Subcutaneous abdominal adipose tissue (tissue), 5 donors: ENCODE results near the gene BUD13.

ENCODE experiments used
- H3K27ac ChIP-seq: one replicate; pipeline ENCODE4 v1.7.0; 2013; ENCODE audit warnings: low read depth, mild to moderate bottlenecking, inconsistent platforms, low read length, moderate library complexity
- H3K27me3 ChIP-seq, 5 donors: one replicate each; pipeline ENCODE4 v1.7.0; 2013; ENCODE audit warnings: low read length in 5 of 5, inconsistent platforms in 1 of 5; ENCODE audit not compliant: control insufficient read depth in 5 of 5, insufficient read depth in 4 of 5
- H3K36me3 ChIP-seq, 5 donors: one replicate each; pipeline ENCODE4 v1.7.0; 2013; ENCODE audit warnings: low read length in 5 of 5; ENCODE audit not compliant: control insufficient read depth in 5 of 5, insufficient read depth in 5 of 5
- H3K4me1 ChIP-seq, 5 donors: one replicate each; pipeline ENCODE4 v1.7.0; 2013; ENCODE audit warnings: low read length in 5 of 5, mild to moderate bottlenecking in 3 of 5, moderate library complexity in 1 of 5; ENCODE audit not compliant: control insufficient read depth in 5 of 5, insufficient read depth in 5 of 5
- H3K4me3 ChIP-seq, 5 donors: one replicate each; pipeline ENCODE4 v1.7.0; 2013; ENCODE audit warnings: low read length in 5 of 5, low read depth in 1 of 5
- H3K9ac ChIP-seq, 5 donors: one replicate each; pipeline ENCODE4 v1.7.0; 2013; ENCODE audit warnings: low read length in 5 of 5, mild to moderate bottlenecking in 4 of 5, moderate library complexity in 3 of 5
- H3K9me3 ChIP-seq, 5 donors: one replicate each; pipeline ENCODE4 v1.7.0; 2013; ENCODE audit warnings: low read length in 5 of 5; ENCODE audit not compliant: control insufficient read depth in 5 of 5
- donor health status: healthy.
- donor health status: healthy.
- donor health status: healthy.
- donor health status: healthy.
- donor health status: healthy.

The BUD13 gene

GRCh38 chr11:116792869-116793771 lies 20.3 kb upstream of the BUD13 start:
- Histone ChIP-seq H3K4me1 (peaks cover 4 to 34% (median 26%) of the 10 kb centered on the region in 5 donors), H3K4me3 (no peak overlapping the region), H3K9ac (no peak overlapping the region)

GRCh38 chr11:116792144-116792868 lies 19.5 kb upstream of the BUD13 start:
- Histone ChIP-seq H3K9me3 (no peaks in the 10 kb centered on the region), H3K9ac (no peak overlapping the region), H3K36me3 (no peaks in the 10 kb centered on the region), H3K27me3 (no peaks in the 10 kb centered on the region), H3K4me1 (peaks cover 4 to 37% (median 30%) of the 10 kb centered on the region in 5 donors), H3K4me3 (no peak overlapping the region), H3K27ac (no peak overlapping the region)

More at GRCh38 chr11:116792869-116793771, 20.3 kb upstream of the BUD13 start:
- no peaks in the 10 kb centered on the region for H3K27me3 ChIP-seq
- H3K36me3 ChIP-seq, result no peaks in the 10 kb centered on the region
- H3K27ac ChIP-seq, result no peak overlapping the region
- no peaks in the 10 kb centered on the region for H3K9me3 ChIP-seq

- Histone ChIP-seq H3K9ac (peak within 1 kb of the TSS in 1 of 5 donors; percentile 21), H3K4me3 (peak within 1 kb of the TSS in 4 of 5 donors; percentile 41 to 54 (median 48)), H3K4me1 (peaks cover 8 to 42% (median 36%) of the 10 kb centered on the region in 5 donors), H3K27ac (no peak within 1 kb of the TSS), H3K36me3 (no peaks in the 10 kb centered on the region), H3K27me3 (no peaks in the 10 kb centered on the region), H3K9me3 (no peaks in the 10 kb centered on the region)
These were observed 19.0 kb upstream of the BUD13 start, which contains the start of gene APOA5 for GRCh38 chr11:116791813-116792143. Gene APOA5, minus strand, starts transcription at chr11:116791879. Its CDS starts 19 bp downstream, at chr11:116791860.

GRCh38 chr11:116791002-116791812 lies 18.4 kb upstream of the BUD13 start:
- H3K4me3 ChIP-seq, result peak overlapping the region in 4 of 5 donors; percentile 41 to 54 (median 48)

GRCh38 chr11:116790167-116791001 lies 17.6 kb upstream of the BUD13 start:
- H3K36me3 ChIP-seq, result peaks cover 0 to 12% (median 11%) of the 10 kb centered on the region in 5 donors
- no peak overlapping the region for H3K4me3 ChIP-seq
- no peak overlapping the region for H3K9ac ChIP-seq
- no peak overlapping the region for H3K27ac ChIP-seq
- H3K27me3 ChIP-seq, result no peaks in the 10 kb centered on the region
- no peaks in the 10 kb centered on the region for H3K9me3 ChIP-seq
- peaks cover 11 to 48% (median 38%) of the 10 kb centered on the region in 5 donors for H3K4me1 ChIP-seq

More at GRCh38 chr11:116791002-116791812, 18.4 kb upstream of the BUD13 start:
- no peak overlapping the region for H3K27ac ChIP-seq
- H3K9ac ChIP-seq, result peak overlapping the region in 1 of 5 donors; percentile 21
- no peaks in the 10 kb centered on the region for H3K9me3 ChIP-seq
- peaks cover 0 to 4% (median 2%) of the 10 kb centered on the region in 5 donors for H3K36me3 ChIP-seq
- H3K27me3 ChIP-seq, result no peaks in the 10 kb centered on the region
- peaks cover 11 to 48% (median 38%) of the 10 kb centered on the region in 5 donors for H3K4me1 ChIP-seq

GRCh38 chr11:116788975-116789374 lies 16.2 kb upstream of the BUD13 start:
- no peak overlapping the region for H3K27ac ChIP-seq
- H3K4me3 ChIP-seq, result no peak overlapping the region
- H3K36me3 ChIP-seq, result peaks cover under 1 to 26% (median 25%) of the 10 kb centered on the region in 5 donors
- H3K9ac ChIP-seq, result no peak overlapping the region
- H3K27me3 ChIP-seq, result no peaks in the 10 kb centered on the region
- peaks cover 11 to 48% (median 38%) of the 10 kb centered on the region in 5 donors for H3K4me1 ChIP-seq
- no peaks in the 10 kb centered on the region for H3K9me3 ChIP-seq

GRCh38 chr11:116788534-116788933 lies 15.7 kb upstream of the BUD13 start:
- Histone ChIP-seq H3K9ac (peak overlapping the region in 4 of 5 donors; percentile 85 to 92 (median 88)), H3K4me1 (peaks cover 11 to 48% (median 38%) of the 10 kb centered on the region in 5 donors), H3K27me3 (no peaks in the 10 kb centered on the region), H3K36me3 (peaks cover 5 to 30% (median 25%) of the 10 kb centered on the region in 5 donors), H3K9me3 (no peaks in the 10 kb centered on the region), H3K4me3 (peak overlapping the region; percentile 76 to 91 (median 84)), H3K27ac (peak overlapping the region; percentile 80)

GRCh38 chr11:116787786-116788486 lies 15.1 kb upstream of the BUD13 start, which contains the start of gene ZPR1:
Gene ZPR1, minus strand, starts transcription at chr11:116788023. Its CDS starts 33 bp downstream, at chr11:116787990.
- no peaks in the 10 kb centered on the region for H3K9me3 ChIP-seq
- peak within 1 kb of the TSS; percentile 76 to 93 (median 84) for H3K4me3 ChIP-seq
- peak within 1 kb of the TSS; percentile 85 to 94 (median 88) for H3K9ac ChIP-seq
- H3K4me1 ChIP-seq, result peaks cover 11 to 42% (median 36%) of the 10 kb centered on the region in 5 donors
- peaks cover 9 to 36% (median 31%) of the 10 kb centered on the region in 5 donors for H3K36me3 ChIP-seq
- H3K27ac ChIP-seq, result peak within 1 kb of the TSS; percentile 80
- H3K27me3 ChIP-seq, result no peaks in the 10 kb centered on the region
